AG08396 (cell line): ENCODE results near the gene PDCD1.
"Not testable (repeated sequence)": the region's sequence is repeated elsewhere in the genome, so short reads cannot be mapped to it uniquely, and the experiment has no call there.

Experiments
- DNase-seq: peaks from one replicate; pipeline ENCODE4 v3.0.0; 2012; ENCODE audit warnings: low spot score, mixed read lengths

The PDCD1 gene

GRCh38 chr2:241858206-241859016 lies at the start of gene PDCD1:
Gene PDCD1 (minus strand): TSS chr2:241858894. CDS start chr2:241858838, 56 bp downstream.
- no peak for DNase-seq

DNA sequence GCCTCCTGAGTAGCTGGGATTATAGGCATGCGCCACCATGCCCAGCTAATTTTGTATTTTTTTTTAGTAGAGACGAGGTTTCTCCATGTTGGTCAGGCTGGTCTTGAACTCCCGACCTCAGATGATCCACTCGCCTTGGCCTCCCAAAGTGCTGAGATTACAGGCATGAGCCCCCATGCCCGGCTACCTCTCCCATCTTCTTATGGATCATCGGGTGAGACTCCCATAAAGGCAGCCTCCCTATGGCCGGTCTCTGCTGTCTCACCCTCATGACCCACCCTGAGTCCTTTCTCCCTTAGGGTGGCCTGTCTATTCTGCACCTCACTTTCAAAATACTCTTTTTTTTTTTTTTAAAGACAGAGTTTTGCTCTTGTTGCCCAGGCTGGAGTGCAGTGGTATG lies 49.1 kb upstream of the PDCD1 start:
- not testable (repeated sequence) for DNase-seq

DNA sequence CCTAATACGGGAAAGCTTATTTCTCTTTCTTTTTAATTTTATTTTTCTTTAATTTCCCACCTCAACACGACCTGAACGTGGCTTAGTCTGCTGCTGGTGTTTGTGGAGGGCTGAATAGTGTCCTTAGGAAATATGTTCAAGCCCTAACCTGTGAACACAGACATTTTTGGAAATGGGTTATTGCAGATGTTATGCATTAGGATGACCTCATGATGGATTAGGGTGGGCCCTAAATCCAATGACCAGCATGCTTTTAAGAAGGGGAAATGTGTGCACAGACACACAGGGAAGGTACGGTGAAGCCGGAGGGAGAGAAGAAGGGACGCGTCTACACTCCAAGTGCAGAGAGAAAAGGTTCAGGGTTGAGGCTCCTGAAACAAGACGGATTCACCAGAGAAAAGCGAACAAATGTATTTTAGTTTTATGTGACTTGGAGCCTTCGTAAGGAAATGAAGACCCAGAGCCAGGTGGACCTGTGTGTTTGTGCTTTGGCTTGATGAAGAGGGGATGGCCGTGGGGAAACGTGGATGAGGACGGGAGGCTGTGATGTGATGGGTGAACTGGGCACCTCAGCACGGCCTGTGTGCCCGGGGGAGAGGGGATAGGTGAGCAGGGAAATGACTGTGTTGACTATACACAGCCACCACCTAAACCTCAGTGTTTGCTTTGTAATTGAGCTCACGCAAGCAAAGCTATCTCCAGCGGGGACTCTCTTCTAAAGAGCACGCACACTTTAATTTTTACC lies 48.3 kb upstream of the PDCD1 start:
- no peak for DNase-seq

- not testable (repeated sequence) for DNase-seq
Measured at GRCh38 chr2:241906378-241906770, 47.7 kb upstream of the PDCD1 start.

DNA sequence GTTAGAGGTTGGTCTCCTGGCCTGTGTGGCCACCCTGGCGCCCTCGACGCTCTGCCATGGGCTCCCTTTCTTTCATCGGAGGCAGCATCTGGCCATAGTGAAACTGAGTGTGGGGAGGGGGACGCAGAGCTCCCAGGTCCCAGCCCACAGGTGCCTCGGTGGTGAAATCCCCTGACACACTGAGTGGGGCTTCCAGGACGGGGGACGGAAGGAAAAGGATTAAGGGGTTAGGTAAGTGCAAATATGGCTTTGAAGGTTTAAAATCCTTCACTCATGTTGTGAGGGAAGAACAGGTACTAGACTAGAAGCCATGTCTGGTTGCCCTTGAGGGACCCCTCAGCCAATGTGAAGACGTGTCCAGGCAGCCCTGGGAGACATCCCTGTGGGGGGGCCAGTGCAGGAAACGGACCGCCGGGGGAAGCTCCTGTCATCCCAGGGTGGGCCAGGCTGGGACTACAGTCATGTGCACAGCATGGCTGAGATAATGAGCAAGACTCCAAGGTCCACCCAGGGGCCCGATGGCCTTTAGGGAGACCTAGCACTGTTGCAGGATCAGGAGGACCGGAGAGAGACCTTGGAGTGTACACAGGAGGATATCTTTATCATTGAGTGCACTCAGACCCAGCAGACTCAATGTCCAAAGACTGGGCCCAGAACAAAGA lies 47.2 kb upstream of the PDCD1 start:
- no peak for DNase-seq

DNA sequence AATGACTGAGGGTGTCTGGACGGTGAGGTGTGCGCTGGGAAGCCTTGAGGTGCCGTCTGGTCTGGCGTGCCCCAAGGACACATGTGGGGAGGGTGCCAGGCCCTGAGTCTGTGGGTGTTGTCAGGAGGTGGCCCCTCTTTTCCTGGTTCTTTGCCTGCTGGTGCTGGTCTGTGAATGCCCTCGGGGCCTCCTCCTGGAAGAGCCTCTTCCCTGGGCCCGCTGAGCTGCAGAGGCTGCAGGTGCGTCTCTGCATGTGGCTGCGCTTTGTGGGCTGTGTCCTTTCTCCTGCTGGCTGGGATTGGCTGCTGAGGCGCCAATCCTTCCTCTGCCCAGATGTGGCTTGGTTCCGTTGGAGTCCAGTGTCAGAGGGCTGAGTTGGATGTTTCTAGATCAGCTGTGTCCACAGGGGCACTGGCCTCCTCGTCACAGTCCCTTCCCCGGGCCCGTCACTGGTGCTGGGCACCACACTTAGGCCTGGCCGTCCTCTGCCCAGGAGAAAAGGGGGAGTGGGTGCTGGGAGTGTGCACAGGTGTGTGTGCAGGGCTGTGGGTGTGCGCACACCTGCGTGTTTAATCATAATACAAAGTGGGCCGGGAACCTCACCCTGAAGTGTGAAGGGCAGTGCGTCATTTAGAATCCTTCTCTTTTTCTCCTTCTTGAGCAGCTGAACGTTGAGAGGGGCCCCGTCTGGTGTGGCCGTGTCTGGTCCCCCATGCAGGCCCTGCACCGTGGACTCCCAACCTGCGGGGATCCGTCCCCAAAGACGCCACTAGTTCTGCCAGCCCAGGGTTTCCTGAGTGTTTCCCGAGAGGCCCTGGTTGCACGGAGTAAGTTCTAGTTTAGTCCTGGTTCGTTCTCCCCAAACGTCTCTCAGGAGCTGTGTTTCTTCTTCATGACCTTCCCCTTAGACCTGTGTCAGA lies 46.4 kb upstream of the PDCD1 start:
- no peak for DNase-seq

DNA sequence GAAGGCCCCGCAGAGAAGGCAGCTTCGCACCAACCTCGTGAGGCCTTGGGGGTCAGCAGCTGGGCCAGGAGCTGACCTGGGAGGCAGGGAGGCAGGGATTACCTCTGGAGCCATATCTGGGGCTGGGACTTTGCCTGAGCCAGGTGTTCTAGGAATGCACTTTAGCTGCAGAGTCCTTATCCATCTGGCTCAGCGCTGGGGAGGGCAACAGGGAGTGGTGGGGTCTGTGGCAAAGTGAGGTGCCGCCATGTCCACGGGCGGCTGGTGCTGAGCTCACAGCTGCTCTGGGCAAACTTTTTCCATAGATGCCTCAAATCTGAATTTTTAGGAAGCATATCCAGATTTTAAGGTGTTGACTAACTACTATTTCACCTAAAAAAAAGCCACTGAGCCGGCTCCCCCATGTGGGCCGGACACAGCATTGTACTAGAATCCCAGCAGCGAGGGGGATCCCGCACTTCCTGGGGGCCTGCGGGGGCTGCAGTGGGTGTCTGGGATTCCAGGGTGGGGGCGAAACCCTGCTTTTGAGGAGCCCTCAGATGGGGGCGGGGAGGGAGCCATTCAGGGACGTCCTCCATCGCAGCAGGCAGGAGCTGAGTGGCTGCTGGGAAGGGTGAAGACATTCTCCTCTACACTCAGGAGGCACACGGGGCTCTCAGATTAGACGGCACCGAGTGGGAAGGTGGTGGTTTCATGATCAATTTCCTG lies 45.5 kb upstream of the PDCD1 start:
- no peak for DNase-seq

DNA sequence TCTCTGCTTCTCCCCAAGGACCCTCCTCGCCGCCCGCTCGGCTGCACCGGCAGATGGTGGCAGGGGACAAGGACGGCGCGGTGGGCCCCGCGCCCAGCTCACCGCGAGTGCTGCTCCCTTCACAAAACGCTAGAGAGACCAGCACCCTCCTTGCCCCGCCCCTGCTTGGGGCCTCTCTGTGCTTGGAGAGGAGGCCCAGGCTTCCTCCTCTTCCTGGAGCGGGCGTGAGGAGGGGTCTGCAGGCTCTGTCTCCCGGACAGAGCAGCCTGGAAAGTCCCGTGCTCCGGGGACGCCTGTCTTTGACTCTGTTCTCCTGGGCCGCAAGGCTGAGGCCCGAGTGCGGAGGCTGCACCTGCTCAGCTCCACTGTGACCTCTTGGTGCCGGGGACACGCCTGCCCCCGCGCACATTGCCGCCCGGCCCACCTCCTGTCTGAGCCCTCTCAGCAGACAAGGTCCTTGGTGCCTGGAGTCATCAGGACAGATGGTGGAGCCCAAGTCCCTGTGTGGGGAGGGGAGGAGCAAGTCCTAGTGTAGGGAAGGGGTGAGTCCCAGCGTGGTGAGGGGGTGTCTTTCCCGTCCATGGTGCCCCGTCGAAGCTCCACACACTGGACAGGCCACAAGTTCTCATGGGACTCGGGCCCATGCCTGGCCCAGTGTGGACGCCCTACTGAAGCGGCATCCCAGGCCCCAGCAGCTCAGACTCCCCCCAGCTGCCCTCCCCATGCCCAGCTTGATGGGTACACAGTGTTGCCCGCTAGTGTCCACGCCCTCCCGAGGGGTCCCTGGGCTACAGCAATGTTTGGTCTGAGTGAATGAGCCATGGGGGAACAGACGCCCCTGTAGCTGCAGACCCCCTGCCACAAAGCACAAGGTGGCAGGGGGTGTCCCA lies 44.7 kb upstream of the PDCD1 start:
- DNase-seq: no peak

GRCh38 chr2:241902357-241902991 lies 43.8 kb upstream of the PDCD1 start:
- no peak for DNase-seq

GRCh38 chr2:241901500-241902351 lies 43.0 kb upstream of the PDCD1 start:
- peak; percentile 44 for DNase-seq

GRCh38 chr2:241901018-241901380 lies 42.3 kb upstream of the PDCD1 start:
- DNase-seq: no peak

GRCh38 chr2:241900251-241901017 lies 41.7 kb upstream of the PDCD1 start:
- no peak for DNase-seq

DNA sequence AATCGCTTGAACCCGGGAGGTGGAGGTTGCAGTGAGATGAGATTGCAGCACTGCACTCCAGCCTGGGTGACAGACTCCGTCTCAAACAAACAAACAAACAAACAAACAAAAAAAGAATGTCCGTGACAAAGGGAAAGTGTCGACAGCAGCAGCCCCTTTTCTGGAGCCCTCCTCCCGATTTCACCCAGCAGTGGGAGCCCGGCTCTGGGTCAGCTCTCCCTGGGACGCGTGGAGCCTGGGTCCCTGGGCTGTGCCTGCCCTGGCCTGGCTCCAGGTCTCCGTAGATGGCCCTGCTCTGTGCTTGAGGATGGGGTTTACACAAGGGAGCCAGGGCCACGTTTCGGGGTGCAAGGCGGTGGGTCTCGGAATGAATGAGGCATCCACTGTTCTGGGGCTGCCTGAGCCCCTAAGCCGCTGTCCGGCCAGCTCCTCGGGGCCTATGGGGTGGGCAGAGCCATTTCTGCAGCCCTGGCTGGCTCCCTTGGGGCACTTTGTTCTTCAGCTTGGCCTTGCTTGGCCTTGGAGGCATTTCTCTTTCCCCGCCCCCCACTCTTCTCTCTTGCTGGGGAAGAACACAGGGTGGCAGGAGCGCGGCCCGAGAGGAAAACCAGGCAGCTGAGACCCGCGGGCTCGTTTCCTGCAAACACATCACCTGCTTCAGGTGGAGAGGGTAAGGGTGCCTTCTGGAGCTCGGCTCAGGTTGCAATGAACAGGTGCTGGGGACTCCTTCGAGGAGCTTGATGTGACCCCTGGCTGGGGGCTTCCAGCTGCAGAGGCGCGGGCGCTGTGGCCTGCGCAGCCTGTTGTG lies 40.0 kb upstream of the PDCD1 start:
- DNase-seq: no peak

- no peak for DNase-seq
Measured at GRCh38 chr2:241897231-241897916, 38.7 kb upstream of the PDCD1 start.

DNA sequence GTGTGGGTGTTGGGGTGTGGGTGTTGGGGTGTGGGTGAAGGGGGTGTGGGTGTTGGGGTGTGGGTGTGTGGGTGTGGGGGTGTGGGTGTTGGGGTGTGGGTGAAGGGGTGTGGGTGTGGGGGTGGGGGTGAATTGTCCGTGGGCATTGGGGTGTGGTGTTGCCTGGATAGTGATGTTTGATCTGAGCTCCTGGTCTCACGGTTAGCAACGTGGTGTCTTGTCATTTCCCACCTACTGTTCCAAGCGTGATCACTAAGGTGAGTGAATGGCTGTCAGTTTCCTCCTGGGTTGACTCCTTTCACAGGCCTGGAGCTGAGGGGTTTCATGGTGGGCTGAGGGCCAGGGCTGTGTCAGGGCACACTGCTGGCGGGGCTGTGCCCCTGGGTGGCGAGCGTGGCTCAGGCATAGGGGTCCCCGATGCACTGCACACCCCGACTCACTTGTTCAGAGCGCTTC lies 38.1 kb upstream of the PDCD1 start:
- no peak for DNase-seq
